GM21360 (cell line): ENCODE results near the gene SIGLEC15.
"Not testable (repeated sequence)": the region's sequence is repeated elsewhere in the genome, so short reads cannot be mapped to it uniquely, and the experiment has no call there.

Experiments
- ATAC-seq: cut with Tn5 transposase; IDR thresholded peaks from one replicate; pipeline ENCODE4 v1.9.1; 2021; ENCODE audit warnings: mild to moderate bottlenecking, moderate library complexity; ENCODE audit not compliant: unreplicated experiment

Gene SIGLEC15

DNA sequence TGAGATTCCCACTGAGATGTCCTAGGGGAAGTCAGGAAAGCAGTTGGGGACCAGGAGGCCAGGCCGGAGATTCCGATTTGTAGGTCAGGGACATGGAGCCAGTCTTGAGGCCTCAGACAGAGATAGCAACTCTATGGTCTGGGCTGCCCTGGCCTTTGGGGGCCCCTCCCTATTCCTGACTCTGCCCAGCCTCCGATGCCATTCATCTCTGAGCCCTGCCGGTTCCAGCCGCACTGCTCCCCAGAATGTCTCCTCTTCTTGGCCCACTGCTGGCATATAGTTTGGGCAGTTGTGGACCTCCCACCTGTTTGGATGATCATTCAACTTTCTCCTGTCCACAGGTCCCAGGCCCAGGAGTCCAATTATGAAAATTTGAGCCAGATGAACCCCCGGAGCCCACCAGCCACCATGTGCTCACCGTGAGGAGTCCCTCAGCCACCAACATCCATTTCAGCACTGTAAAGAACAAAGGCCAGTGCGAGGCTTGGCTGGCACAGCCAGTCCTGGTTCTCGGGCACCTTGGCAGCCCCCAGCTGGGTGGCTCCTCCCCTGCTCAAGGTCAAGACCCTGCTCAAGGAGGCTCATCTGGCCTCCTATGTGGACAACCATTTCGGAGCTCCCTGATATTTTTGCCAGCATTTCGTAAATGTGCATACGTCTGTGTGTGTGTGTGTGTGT, 16.4 kb downstream of the SIGLEC15 start:
- ATAC-seq, result no peak

DNA sequence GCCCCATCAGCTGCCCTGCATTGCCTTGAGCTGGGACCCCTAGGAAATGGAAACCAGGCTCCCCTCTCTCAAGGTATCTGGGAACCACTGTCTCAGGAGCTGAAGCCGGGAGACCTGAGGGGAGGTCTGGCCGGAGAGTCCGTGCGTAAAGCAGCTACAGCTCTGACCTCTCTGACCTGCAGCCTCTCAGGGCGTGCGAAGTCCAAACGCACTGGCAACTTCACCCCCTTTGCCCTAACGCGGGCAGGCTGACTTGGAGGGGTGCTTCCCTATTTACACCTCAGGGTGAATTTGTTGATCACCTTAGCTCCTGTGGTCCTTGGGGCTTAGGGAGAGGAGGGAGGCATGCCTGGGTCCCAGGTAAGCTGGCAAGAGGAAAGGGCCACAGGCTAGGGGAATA, 17.5 kb downstream of the SIGLEC15 start:
- no peak for ATAC-seq

DNA sequence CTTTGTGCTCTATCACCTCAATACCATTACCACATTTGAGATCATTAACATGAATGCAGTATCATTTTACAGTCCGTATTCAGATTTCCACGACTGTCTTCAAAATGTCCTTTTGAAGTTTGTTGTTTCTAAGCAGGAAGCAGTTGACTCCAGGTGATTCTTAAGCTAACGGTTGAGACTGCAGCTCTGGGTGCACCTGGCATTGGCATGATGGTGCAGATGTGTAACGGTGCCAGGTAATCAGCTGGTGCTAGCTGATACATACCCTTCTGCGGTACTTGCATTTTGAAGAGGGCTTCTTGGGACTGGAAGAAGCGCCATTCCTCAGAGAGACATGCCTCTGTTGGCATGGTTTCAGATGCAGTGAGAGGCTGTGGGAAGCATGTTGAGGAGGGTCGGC, 19.5 kb downstream of the SIGLEC15 start:
- no peak for ATAC-seq

DNA sequence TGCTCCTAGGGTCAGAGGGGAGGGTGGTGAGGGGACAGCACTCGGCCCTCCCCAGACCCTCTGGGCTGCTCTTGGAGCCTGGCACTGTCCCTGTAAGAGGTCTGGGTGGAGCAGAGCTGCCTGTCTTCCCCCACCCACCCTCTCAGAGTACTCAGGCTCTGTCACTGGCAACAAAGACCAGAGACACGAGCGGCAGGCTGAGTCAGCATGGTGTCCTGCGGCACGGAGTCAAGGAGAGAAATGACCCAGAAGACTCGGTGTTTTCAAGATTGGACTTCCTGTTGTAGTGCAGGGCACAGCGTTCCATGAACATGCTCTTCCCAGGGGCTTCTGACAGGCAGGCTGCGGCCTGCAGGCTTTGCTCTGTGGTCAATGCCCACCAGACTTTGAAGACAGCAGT, 19.9 kb downstream of the SIGLEC15 start:
- no peak for ATAC-seq

DNA sequence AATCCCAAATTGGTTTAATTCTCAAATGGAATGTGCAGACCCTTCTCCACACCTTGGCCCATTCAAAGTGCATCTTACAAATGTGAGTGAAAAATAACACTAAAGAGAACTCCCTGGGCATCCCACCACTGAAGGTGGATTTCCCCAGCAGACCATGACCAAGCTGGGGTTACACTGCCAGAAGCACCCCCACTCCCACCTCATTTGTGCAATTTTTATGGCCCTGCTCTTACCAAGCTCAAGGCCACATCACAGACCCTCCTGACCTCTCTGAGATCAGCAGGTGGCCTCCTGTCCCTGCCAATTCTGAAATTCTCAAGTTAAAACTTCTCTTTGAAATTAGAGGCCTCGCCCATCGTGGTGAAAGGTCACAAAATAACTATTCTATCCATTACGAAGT, 21.6 kb downstream of the SIGLEC15 start:
- no peak for ATAC-seq

DNA sequence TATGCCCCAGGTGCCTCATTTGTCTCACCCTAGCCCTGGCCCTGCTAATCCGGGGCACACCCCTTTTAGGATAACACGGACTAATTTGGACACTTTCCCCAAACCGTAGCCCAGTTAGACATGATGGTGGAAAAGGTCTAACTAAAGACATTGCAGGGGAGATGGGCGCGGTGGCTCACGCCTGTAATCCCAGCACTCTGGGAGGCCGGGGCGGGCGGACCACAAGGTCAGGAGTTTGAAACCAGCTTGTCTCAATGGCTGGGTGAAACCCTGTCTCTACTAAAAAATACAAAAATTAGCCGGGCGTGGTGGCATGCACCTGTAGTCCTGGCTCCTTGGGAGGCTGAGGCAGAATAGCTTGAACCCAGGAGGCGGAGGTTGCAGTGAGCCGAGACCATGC, 23.2 kb downstream of the SIGLEC15 start:
- not testable (repeated sequence) for ATAC-seq

DNA sequence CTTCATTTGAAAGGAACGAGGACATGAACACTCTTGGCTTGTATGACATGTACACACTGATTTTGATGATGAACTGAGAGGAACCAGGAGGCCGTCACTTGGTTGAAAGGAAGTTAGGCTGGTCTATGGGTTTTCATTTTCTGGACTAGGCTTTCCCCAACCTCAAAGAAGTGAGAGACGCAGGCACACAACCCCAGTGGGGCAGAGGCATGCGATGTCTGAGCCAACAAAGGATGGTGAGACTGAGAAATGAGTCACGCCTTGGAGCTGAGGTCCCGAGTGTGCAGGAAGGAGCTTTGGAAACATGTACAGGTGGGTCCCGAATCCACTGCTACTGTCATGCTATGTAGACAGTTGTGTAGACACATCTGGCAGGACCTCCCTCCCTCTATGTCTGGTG, 24.1 kb downstream of the SIGLEC15 start:
- no peak for ATAC-seq

DNA sequence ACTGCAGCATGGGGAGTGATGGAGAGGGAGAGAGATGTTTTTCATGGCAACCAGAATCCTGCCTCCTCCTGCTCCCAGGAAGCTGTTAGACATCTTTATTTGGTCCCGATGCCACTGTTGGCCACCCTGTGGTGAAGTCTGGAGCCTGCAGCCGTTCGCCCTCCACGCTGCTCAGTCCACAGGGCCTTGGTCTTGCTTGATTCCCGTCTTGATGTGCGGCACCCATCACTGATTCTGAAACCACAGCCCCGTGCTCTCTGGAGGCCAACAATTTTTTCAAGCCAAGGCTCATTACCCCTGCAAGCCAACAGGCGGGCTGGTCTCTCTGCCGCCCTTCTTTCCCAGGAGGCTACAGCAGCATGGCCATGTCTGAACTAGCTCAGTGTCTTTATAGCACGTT, 24.5 kb downstream of the SIGLEC15 start:
- peak; percentile 60 for ATAC-seq

DNA sequence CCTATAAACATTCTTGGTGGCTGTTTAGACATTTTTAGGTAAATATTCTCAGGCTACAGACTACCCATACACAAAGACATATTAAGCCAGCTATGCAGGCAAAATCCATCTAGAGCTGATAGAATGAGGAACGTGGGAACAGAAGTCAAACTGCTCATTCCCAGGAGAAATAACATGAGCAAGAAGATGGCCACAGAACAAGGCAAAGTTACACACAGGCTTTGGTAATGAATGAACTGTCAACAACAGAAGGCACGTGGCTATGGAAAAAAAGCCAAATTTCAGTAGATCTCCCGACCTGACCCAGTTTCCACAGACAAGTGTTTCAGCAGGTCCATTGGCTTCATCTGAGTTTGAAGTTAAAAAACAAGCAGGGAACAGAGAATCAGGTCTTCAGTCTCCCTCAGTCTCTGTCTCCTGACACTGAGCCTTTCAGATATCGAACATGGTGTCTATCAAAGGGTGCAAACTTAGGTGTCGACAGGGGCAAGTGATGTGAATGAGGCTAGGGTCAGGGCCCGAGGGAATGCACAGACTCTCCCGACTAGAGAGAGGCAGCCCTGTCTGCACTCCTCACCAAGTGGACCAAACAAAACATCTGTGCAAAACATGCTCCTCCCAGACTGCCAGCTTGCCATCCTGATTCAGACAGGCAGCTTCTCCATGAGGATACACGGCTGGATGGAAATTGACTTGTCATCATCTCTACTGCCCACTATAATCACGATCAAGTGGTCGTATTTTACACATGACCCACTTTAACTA, 25.9 kb downstream of the SIGLEC15 start:
- no peak for ATAC-seq

DNA sequence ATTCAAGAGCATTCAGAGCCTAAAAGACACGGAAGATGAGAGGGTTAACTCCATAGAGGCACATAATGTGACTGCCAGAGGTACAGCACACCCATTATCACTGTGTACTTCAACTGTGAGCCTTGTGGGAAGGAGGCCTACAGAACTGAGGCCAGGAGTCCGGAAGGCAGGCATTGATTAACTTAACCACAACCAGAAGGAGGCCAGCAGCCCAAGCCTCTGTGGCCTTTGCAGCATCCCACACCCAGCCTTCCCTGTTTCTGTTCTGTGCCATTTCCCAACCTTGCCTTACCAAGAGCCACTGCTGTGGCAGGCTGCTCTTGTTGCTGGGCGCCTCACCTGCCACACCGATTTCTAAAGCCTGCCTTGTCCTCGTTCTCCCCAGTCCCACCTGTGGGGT, 27.2 kb downstream of the SIGLEC15 start:
- ATAC-seq, result no peak

DNA sequence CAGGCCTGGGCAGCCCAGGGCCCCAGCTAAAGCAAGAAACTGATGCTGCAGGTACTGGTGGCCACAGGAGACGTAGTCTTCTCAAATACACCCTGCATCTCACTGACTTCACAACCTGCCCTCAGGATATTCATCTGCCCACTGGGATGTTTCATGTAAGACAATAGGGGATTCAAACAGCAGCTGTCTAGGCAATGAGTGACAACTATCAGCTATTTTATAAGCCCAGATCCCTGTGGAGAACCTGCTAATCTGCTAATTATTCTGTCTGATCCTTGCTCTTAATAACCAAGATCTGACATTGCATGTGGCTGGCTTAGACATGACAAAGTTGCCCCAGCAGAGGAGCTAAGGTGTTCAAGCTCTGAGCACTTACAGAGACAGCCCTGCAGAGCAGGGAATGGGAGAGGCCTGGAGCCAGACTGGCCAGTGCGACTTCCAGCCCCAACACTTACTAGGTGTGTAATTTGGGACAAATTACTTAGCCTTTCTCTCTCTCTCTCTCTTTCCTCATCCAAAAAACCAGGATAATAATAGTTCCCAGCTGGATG, 28.6 kb downstream of the SIGLEC15 start:
- no peak for ATAC-seq

DNA sequence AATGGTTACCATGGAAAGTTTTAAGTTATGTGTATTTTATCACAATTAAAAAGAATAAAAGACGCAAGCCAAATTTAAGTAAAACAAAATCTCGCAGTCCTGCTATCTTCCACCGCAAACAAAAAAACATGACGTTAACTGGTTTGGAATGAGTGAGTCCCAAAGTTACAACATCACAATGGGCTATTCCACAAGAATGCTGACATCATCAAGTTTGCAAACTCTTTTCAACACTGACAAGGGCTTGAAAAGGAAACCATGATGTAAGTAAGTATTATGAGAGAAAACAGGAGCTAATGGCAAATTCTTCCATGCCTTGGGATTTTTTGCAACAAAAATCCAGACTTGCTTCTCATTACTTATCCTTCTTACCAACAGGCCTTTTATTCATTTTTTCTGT, 31.1 kb downstream of the SIGLEC15 start:
- ATAC-seq, result no peak

DNA sequence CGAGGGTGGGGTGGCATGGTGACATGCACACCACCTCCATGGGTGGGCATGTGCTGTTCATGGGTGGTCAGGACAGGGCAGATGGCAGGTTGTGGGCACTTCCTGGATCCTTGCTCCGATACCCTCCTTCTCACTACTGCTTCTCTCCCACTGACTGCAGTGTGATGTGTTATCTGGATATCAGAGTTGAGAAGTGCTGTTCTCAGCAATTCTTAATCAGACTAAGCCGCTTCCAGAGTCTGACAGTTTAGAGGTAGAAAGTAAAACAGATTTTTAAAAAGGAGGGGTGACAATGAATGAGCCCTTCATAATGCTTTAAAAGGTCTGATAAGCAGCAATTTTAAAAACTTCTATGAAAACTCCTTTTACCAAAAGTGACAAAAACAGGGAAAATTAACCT, 33.9 kb downstream of the SIGLEC15 start:
- no peak for ATAC-seq

DNA sequence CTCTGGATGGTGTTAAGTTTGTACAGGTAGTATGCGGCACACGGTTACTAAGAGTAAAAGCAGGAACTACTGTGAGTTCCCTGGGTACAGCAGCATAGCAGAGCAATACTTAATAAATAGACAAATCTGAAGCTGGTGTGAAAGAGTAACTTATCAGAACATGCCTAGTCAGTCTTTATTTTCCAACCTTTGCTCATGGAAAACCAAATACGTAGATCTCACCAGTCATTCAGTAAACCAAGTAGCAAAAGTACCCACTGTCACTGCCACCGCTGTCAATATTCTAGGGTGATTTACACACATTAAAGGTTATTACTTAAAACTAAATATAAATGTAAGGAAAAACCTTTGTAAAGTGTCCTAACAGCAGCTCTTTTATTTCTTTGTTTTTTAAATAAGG, 35.0 kb downstream of the SIGLEC15 start:
- no peak for ATAC-seq

DNA sequence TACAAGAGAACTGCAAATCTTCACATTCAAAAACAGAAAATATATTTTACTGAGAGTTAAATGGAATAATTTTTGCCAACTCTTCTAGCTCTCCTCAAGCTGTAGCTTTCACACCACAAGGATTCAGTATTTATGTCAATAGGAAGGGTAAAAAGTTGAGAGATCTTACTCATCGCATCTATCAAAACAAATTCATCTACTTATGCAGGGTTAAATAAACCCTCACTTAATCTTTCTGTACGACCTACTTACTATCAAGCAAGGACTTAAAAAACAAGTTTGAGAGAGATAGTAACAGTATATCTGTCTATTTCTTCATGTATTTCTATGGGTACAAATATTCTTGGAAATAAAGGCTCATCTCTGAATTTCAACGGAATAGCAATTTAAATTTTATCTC, 35.5 kb downstream of the SIGLEC15 start:
- ATAC-seq, result no peak

DNA sequence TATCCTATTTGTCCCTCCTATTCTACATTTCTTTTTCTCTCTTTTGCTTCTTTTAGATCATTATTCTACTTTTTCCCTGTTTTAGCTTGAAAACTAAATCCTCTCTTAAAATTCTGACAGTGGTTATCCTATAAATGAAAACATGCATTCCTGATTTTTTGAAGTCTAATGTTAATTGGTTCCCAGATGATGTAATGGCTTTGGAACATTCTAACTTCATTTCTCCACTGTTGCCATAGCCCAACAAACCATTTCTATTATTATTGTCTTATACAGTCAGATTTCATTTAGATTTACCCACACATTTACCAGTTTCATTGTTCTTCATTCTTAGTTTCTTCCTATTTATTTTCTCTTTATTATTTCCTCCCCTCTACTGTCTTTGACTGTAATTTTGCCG, 36.5 kb downstream of the SIGLEC15 start:
- no peak for ATAC-seq

DNA sequence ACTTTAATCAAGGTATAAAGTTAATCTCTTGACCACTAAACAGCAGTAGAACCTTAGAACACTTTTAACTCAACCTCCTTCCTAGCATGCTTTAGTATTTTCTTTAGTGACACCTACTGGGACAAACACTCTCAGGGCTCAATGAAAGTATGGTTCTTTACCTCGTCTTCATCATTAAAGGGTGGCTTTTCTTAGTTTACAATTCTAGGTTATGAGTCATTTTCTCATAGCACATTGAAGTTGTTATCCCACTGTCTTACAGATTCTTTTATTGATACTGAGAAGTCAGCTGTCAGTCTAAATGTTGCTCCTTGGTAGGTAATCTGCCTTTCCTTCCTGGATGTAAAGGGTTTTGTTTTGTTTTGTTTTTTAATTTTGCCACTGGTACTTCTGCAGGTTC, 38.0 kb downstream of the SIGLEC15 start:
- ATAC-seq, result no peak

DNA sequence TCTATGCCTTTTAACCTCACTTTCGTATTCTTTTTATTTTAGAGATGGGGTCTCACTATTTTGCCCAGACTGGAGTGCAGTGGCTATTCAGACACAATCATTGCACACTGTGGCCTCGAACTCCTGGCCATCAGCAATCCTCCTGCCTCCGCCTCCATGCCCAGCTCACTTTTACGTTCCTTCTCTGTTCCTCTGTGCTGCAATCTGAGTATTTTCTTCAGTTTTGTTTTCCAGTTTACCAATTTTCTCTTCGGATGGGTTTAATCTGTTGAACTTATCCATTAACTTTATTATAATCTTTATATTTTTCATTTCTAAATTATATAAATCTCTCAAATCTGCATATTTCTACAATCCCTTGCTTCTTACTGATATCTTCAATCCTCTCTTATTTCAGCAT, 38.6 kb downstream of the SIGLEC15 start:
- ATAC-seq, result no peak

DNA sequence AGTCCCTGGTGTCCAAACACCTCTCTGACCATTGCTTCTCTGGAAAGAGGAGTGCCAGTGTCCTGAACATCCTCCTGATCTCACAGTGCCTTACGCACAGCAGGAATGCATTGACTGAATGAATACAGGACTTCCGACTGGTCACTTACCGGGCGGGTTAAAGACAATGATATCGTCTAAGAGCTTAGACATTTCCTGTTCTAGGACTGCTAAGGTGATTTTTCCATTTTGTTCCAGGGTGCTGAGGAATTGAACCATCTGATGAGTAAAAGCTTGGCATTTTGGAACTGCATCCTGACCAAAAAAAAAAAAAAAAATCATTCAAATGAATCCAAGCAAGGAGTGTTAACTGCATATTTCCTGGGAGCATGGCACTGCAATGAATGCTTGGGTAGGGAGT, 40.0 kb downstream of the SIGLEC15 start:
- ATAC-seq, result no peak

DNA sequence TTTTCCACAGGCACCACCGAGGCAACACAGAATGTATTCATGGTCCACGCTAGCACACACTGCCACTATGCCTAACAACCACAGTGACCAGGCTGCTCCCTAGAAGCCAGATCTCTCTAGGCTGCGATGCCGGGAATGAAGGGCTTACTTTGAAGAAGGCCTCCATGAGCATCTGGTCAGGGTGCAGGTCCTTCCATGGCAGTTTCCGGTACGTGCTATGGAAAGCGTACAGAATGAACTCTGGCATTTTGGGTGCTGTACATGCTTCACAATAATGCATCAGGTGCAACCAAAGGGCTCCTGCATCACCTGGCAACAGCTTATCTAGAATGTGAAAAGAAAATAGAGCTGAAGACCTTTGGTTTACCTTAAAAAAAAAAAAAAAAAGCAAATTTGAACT, 44.9 kb downstream of the SIGLEC15 start:
- no peak for ATAC-seq

DNA sequence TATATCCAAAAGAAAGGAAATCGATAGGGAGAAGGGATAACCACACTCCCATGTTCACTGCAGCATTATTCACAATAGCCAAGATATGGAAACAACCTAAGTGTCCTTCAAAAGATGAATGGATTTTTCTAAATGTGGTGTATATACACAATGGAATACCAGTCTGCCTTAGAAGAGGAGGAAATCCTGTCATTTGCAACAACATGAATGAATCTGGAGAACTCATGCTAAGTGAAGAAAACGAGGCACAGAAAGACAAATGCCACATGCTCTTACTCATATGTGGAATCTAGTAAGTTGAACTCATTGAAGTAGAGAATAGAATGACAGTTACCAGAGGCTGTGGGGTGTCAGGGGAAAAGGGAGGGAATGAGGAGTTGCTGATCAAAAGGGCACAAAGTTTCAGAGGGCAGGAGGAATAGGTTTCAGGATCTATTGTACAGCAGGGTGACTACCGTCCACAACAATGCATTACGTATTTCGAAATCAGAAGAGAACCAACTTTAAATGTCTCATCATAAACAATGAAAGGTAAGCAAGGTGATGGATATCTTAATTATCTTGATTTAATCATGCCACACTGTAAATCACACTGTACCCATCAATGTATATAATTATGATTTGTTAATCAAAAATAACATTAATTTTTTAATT, 46.1 kb downstream of the SIGLEC15 start:
- ATAC-seq, result no peak
